ENCODE data around the gene RPS13. TPM values are rescaled to one million over a fixed set of nuclear protein-coding genes. Genes with fewer than 3 reads are reported as not detected.
A peak's percentile ranks its signal among the peaks of the same experiment; 100 is the strongest.
"Not testable (repeated sequence)": the region's sequence is repeated elsewhere in the genome, so short reads cannot be mapped to it uniquely, and the experiment has no call there.

Gene RPS13
- total RNA-seq, 2 experiments from 2014 or later = 1,540 to 1,911 TPM

DNA sequence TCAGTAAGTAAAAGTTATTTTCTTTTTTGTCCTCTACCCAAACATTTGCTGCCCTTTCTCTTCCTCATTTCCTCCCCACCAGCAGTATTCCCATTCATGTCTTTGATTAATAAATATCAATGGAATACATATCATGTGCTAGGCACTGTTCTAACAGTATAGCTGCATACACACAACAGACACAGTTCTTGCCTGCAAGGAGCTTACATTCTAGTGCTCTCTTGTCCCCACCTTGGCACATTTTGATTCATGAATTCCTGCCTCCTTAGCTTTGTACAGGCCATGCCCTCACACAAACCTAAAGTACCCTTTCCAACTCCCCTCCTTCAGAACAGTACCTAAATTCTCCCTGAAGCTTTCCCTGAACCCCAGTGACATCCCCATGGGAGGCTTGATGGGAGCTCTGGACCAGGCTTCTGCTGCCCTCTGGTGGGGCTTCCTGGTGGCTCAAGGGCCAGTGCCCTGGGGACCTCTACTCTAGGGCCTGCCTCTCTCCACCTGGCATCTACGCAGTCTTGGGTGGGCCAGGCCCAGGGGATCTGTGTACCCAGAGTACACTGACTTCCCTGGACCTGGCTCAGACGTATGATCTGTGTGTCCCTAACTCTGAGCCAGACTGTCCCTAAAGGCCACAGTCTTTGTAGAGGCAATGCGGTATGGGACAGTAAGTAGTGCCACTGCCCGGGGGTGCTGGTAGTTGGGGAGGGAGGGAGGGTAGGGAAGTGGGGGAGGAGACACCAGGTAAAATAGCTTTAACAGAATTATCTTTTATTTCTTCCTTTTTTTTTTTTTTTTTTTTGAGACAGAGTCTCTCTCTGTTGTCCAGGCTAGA is 14.1 kb downstream of the RPS13 start:
- intact Hi-C loops (cut with micrococcal nuclease; ENCODE audit: unreplicated experiment) = loop anchor here (1.0 to 5.0 kb wide), 2 partner anchors 126 to 243 kb away; no protein-coding TSS in a partner anchor
- no TSS peak for BruUV-seq (replicated peaks)
- Histone ChIP-seq H3K36me3 (ENCODE audit: insufficient read depth, low read length) (no peaks in the 10 kb centered on the region), H3K9me3 (ENCODE audit: low read length) (no peaks in the 10 kb centered on the region), H3K9me2 (ENCODE audit: insufficient read depth, low read length) (no peaks in the 10 kb centered on the region), H4K20me1 (ENCODE audit: insufficient read depth, low read length) (no peaks in the 10 kb centered on the region), H3K4me2 (ENCODE audit: low read length) (no peak overlapping the region), H3K79me2 (ENCODE audit: insufficient read depth, low read depth, low read length) (no peaks in the 10 kb centered on the region), H3K4me1 (ENCODE audit: insufficient read depth, low read length, poor library complexity, severe bottlenecking) (no peaks in the 10 kb centered on the region), H3K4me3 (ENCODE audit: low read depth, low read length, poor library complexity, severe bottlenecking) (no peak overlapping the region), H3K27ac (ENCODE audit: low read depth, low read length, poor library complexity, severe bottlenecking) (no peak overlapping the region), H2AFZ (ENCODE audit: low read length) (no peak overlapping the region)
- DNase-seq (ENCODE audit: low spot score) = peak; percentile 32
- ChIA-PET POLR2A (no interaction called here), CTCF (ENCODE audit: unreplicated experiment) (interaction anchor here (0.5 kb wide), 1 partner anchor 292 kb away, joined by 3 read pairs; no protein-coding TSS in a partner anchor)
- TF ChIP-seq, protein P1, sequence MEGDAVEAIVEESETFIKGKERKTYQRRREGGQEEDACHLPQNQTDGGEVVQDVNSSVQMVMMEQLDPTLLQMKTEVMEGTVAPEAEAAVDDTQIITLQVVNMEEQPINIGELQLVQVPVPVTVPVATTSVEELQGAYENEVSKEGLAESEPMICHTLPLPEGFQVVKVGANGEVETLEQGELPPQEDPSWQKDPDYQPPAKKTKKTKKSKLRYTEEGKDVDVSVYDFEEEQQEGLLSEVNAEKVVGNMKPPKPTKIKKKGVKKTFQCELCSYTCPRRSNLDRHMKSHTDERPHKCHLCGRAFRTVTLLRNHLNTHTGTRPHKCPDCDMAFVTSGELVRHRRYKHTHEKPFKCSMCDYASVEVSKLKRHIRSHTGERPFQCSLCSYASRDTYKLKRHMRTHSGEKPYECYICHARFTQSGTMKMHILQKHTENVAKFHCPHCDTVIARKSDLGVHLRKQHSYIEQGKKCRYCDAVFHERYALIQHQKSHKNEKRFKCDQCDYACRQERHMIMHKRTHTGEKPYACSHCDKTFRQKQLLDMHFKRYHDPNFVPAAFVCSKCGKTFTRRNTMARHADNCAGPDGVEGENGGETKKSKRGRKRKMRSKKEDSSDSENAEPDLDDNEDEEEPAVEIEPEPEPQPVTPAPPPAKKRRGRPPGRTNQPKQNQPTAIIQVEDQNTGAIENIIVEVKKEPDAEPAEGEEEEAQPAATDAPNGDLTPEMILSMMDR (conservative IDR thresholded peaks at IDR 0.05; ENCODE audit: low read length) = peak; percentile 76
- no peak for TF ChIP-seq EZH2phosphoT487 (IDR thresholded peaks at IDR 0.05; ENCODE audit: borderline replicate concordance, low read depth, low read length)

DNA sequence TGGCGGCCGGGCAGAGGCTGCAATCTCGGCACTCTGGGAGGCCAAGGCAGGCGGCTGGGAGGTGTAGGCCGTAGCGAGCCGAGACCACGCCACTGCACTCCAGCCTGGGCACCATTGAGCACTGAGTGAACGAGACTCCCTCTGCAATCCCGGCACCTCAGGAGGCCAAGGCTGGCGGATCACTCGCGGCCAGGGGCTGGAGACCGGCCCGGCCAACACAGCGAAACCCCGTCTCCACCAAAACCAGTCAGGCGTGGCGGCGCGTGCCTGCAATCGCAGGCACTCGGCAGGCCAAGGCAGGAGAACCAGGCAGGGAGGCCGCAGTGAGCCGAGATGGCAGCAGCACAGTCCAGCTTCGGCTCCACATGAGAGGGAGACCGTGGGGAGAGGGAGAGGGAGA is 26.3 kb downstream of the RPS13 start:
- H2AFZ ChIP-seq (ENCODE audit: low read length); H3K27ac ChIP-seq (ENCODE audit: low read depth, low read length, poor library complexity, severe bottlenecking); DNase-seq (ENCODE audit: low spot score); H3K4me2 ChIP-seq (ENCODE audit: low read length); H3K4me1 ChIP-seq (ENCODE audit: insufficient read depth, low read length, poor library complexity, severe bottlenecking); intact Hi-C loops (cut with micrococcal nuclease; ENCODE audit: unreplicated experiment); H3K79me2 ChIP-seq (ENCODE audit: insufficient read depth, low read depth, low read length); CTCF ChIA-PET (ENCODE audit: unreplicated experiment); H3K36me3 ChIP-seq (ENCODE audit: insufficient read depth, low read length); POLR2A ChIA-PET; H3K9me3 ChIP-seq (ENCODE audit: low read length); H3K4me3 ChIP-seq (ENCODE audit: low read depth, low read length, poor library complexity, severe bottlenecking); H3K9me2 ChIP-seq (ENCODE audit: insufficient read depth, low read length); H4K20me1 ChIP-seq (ENCODE audit: insufficient read depth, low read length); BruUV-seq (replicated peaks): not testable (repeated sequence)

DNA sequence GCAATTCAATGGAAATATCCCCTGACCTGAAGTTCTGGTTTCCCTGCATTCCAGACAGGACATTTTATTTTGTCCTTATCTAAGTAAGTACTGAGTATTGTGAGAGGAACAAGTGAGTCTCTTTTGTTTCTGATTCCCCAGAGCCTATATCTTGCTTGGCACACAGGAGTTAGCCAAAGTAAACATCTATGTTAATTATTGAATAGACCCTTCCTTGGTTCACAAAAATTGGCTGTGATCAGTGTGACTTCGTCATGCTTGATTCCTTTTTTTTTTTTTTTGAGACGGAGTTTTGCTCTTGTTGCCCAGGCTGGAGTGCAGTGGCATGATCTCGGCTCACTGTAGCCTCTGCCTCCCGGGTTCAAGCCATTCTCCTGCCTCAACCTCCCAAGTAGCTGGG is 29.0 kb downstream of the RPS13 start:
- intact Hi-C loops (cut with micrococcal nuclease; ENCODE audit: unreplicated experiment); BruUV-seq (replicated peaks); H3K79me2 ChIP-seq (ENCODE audit: insufficient read depth, low read depth, low read length); H3K36me3 ChIP-seq (ENCODE audit: insufficient read depth, low read length); POLR2A ChIA-PET; H2AFZ ChIP-seq (ENCODE audit: low read length); DNase-seq (ENCODE audit: low spot score); H3K4me1 ChIP-seq (ENCODE audit: insufficient read depth, low read length, poor library complexity, severe bottlenecking); H4K20me1 ChIP-seq (ENCODE audit: insufficient read depth, low read length); H3K27ac ChIP-seq (ENCODE audit: low read depth, low read length, poor library complexity, severe bottlenecking); H3K9me3 ChIP-seq (ENCODE audit: low read length); CTCF ChIA-PET (ENCODE audit: unreplicated experiment); H3K9me2 ChIP-seq (ENCODE audit: insufficient read depth, low read length); H3K4me3 ChIP-seq (ENCODE audit: low read depth, low read length, poor library complexity, severe bottlenecking); H3K4me2 ChIP-seq (ENCODE audit: low read length): not testable (repeated sequence)
